ENCODE data around the gene UMODL1.

DNA sequence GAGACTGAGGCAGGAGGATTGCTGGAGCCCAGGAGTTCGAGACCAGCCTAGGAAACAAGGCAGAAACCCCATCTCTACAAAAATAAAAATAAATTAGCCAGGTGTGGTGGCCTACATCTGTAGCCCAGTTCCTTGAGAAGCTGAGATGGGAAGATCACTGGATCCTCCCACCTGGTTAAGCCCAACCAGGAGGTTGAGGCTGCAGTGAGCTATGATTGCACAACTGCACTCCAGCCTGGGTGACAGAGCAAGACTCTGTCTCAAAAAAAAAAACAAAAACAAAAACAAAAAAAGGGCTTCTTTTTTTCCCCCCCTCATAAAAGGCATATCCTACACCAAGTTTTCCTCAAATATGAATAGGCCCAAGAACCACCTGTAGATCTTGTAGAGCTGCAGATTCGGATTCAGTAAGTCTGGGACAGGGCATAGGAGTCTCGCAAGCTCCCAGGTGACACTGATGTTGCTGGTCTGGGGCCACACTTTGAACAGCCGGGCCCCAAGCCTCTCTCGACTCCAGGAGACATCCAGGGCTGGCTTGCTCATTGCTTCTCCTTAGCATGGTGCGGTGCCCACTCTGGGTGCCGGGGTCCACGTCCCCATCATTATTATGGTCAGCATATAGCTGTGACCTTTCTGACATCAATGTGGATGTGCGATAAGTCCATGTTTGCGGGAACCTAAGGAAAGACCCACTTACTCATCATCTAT lies 22.1 kb upstream of the UMODL1 start:
- TF ChIP-seq CSRNP3 (CRISPR knock-in tag; IDR thresholded peaks at IDR 0.05) (no peak), ZC3H10 (CRISPR knock-in tag; IDR thresholded peaks at IDR 0.05) (no peak), RARB (CRISPR knock-in tag; IDR thresholded peaks at IDR 0.05) (no peak), ARNTL (CRISPR knock-in tag; IDR thresholded peaks at IDR 0.05; ENCODE audit: borderline replicate concordance, low read depth) (no peak), ZFP3 (CRISPR knock-in tag; IDR thresholded peaks at IDR 0.05) (no peak), CSDC2 (CRISPR knock-in tag; IDR thresholded peaks at IDR 0.05) (no peak), ZNF565 (CRISPR knock-in tag; conservative IDR thresholded peaks at IDR 0.05; ENCODE audit: low read depth) (no peak), SNAI2 (CRISPR knock-in tag; IDR thresholded peaks at IDR 0.05) (no peak), POU6F1 (CRISPR knock-in tag; IDR thresholded peaks at IDR 0.05; ENCODE audit: borderline replicate concordance, low read depth) (no peak), ZNF70 (CRISPR knock-in tag; IDR thresholded peaks at IDR 0.05) (no peak)
- TF ChIP-seq, protein P1, sequence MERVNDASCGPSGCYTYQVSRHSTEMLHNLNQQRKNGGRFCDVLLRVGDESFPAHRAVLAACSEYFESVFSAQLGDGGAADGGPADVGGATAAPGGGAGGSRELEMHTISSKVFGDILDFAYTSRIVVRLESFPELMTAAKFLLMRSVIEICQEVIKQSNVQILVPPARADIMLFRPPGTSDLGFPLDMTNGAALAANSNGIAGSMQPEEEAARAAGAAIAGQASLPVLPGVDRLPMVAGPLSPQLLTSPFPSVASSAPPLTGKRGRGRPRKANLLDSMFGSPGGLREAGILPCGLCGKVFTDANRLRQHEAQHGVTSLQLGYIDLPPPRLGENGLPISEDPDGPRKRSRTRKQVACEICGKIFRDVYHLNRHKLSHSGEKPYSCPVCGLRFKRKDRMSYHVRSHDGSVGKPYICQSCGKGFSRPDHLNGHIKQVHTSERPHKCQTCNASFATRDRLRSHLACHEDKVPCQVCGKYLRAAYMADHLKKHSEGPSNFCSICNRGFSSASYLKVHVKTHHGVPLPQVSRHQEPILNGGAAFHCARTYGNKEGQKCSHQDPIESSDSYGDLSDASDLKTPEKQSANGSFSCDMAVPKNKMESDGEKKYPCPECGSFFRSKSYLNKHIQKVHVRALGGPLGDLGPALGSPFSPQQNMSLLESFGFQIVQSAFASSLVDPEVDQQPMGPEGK (CRISPR knock-in tag; IDR thresholded peaks at IDR 0.05; ENCODE audit: borderline replicate concordance) = no peak
